GM12892 (cell line): Measurements from ENCODE around the gene KRT72.

Experiments
- POLR2A ChIP-seq: IDR thresholded peaks from 2 replicates; pipeline ENCODE4 v1.6.1; 2011; ENCODE audit warnings: low read depth, low read length, control low read depth
- POLR2AphosphoS5 ChIP-seq: IDR thresholded peaks from 2 replicates; pipeline ENCODE4 v1.6.1; 2011; ENCODE audit warnings: low read depth, low read length, control low read depth
- TAF1 ChIP-seq: IDR thresholded peaks from 2 replicates; pipeline ENCODE4 v1.6.1; 2011; ENCODE audit warnings: low read depth, mild to moderate bottlenecking, control low read depth, low read length, borderline replicate concordance

- TF ChIP-seq TAF1 (no peak), POLR2AphosphoS5 (no peak), POLR2A (no peak)
Observed at GRCh38 chr12:52630008-52630500, 28.8 kb upstream of the KRT72 start.
